PC-3 (cell line): ENCODE data around the gene ABL2.

Experiments
- CTCF ChIP-seq: fragments of 300-600 bp; sonication (generic); conservative IDR thresholded peaks from 2 replicates; pipeline ENCODE4 v1.5.1; 2017; ENCODE audit warnings: antibody characterized with exemption, low read depth, mild to moderate bottlenecking, low read length
- EZH2 ChIP-seq: fragments of 300-600 bp; sonication (generic); IDR thresholded peaks from one replicate; pipeline ENCODE4 v1.6.1; 2017; ENCODE audit warnings: antibody characterized with exemption, mild to moderate bottlenecking, low read length; ENCODE audit not compliant: unreplicated experiment
- EZH2phosphoT487 ChIP-seq: fragments of 300-600 bp; sonication (generic); IDR thresholded peaks from 2 replicates; pipeline ENCODE4 v1.6.1; 2018; ENCODE audit warnings: mild to moderate bottlenecking, antibody characterized with exemption, low read length, borderline replicate concordance

- peak; percentile 73 for TF ChIP-seq CTCF
- TF ChIP-seq EZH2 = no peak
- TF ChIP-seq EZH2phosphoT487 = no peak
These were observed 108.1 kb downstream of the ABL2 start for GRCh38 chr1:179121159-179121938.
